ENCODE results near the gene KIF26B.

Gene KIF26B

DNA sequence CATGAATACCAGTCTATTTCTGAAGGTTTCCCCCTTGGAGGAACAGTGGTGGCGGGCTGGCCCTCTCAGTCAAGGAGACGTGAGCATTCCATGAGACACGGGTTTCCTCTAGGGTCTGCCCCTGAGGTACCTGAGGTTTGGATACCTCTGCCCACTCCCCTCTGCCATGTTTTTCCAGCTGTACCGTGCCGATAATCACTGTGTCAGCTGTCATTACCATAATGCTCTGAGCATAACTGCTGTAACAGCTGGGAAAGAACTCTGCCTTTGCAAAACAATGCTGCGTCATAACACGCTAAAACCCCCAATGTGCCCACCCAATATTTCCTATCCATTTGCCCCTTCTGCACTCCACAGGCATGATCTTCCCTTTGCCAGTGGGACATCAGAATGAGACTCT is 425.1 kb downstream of the KIF26B start:
- no peak for DNase-seq

DNA sequence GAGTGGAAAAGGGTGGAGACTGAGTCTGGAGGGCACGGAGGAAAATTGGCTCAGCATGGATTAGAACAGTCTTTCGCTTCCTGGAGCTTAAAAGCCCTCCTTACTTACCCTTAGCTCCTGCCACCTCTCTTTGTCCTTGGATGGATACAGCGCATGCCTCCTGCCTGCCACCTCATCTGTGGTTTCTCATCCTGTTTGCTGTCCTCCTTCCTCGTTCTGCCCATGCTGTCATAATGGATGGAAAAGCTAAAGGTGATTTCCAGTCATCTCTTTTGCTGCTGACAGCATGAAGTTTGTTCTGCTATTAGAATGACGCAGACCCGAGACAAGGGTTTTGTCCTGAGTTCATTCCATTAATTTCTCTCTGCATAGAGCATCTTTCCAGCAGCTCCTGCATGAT is 425.9 kb downstream of the KIF26B start:
- DNase-seq: no peak

DNA sequence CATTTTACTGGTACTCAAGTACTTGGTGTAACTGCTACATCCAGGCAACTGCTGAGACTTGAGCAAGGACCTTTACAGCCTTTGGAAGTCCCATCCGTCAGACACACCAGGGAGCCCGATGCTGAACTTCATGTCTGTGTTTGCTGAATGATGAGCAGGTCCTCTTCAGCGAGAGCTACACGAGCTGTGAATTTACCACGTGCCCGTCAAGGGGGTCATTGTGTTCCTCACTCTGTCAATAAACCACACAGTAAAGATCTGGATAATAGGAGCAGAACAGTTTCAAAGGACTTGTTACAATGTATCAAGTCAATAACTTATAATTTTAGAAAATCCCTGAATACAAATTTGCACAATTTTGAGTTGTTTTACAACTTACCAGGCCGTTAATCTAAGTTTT is 427.2 kb downstream of the KIF26B start:
- DNase-seq: no peak

DNA sequence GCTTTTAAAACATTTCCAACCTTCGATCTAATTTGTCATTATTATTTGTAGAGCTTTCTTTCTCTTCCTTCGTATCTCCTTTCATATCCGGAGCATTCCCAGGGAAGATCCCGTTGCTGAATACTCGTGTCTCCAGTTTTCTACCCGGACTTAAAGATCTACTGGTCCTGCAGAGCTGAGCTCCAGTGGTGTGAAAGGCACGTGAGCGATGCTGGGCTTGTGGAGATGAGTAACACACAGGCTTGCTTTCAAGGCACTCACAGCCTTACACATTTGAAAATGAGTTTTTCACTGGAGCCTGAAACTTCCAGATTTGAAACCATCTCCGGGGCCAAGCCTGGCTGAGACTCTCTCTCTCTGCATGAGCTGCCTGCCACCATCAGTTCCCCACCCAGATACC is 428.3 kb downstream of the KIF26B start:
- no peak for DNase-seq

DNA sequence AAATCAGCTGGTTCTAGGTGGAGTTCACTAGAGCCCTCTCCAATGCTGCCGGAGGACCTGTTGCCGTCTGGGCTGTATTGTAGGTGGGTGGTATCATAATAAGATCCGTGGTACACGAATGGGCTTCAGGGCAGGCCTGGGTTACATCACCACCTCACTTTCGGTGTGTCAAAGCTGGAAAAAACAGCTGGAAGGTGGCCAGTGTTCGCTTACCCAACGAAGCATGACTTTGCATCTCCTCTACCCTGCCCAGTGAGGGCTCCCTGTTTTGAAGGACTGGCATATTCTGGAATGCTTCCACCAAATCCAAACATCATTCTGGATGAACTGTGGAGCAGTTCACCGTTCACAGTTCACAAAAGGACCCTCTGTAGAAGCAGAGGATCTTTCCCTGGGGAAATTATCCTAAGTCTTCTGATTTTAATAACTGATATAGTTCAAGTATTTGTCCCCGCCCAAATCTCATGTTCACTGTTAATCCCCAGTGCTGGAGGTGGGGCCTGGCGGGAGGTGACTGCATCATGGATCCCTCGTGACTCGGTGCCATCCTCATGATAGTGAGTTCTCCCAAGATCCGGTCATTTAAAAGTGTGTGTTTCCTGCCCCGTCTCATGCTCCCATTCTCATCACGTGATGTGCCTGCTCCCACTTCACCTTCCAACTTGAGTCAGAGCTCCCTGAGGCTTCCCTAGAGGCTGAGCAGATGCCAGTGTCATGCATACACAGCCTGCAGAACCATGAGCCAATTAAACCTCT is 429.0 kb downstream of the KIF26B start:
- no peak for DNase-seq

DNA sequence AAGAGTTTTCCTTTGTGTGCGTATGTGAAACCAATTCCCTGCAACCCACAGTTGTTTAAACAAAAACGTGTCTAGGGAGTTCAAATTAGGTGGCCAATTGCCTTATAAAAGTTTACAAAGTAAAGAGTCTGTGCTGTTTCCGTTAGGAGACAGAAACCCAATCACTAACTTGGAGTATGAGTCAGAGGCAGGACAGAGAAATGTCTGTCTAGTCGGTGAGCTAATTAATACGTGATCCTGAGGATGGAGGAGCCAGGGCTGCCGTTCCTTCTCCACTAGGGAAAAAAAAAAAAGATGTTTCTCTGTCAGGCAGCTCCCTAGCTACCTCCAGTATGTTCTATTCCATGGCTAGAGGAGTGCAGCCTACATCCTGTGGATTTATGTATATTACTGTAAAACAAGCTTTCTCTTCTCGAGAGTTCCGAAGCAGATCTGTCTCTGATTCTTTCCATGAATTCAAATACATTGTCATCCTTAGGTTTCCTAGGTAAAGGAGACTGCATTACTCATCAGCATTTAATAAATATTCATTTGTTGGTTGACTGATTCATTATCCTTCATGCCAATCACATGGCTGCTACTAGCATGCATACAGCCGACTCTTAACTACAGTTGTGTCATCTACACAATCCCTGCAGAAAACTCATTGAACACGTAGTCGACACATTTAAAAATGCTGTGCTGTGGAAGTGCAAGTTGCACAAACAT is 430.6 kb downstream of the KIF26B start:
- no peak for DNase-seq

DNA sequence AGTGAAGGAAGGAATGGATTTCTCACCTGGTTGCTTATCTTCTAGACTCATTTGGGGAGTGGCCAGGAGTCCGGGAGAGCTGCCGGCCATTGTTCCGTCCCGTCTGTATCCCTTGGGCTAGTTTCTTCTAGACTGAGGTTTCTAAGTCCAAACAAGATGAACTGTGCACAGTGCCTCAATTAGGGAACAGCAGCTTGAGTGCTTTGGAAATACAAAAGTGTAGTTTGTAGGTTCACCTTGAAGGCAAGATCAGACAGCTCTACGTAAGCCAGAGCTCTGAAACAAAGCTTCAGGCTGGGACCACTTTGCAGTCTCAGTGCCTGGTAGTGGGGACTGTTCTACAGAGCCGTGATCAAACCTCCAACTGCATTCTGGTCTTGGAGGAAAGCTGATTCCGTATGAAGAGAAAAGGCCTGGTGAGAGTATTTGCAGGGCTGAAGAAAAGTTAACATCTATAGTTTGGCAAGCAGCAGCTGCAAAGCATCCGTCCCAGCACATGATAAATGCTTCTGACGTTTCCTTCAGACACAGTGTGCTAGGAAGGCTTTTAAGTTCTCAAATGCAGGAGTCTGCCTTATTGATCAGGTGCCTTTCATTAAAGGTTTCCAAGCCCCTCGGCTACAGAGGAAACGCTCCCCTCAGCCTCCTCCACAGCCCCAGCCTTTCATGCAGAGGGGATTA is 432.8 kb downstream of the KIF26B start:
- DNase-seq: no peak

DNA sequence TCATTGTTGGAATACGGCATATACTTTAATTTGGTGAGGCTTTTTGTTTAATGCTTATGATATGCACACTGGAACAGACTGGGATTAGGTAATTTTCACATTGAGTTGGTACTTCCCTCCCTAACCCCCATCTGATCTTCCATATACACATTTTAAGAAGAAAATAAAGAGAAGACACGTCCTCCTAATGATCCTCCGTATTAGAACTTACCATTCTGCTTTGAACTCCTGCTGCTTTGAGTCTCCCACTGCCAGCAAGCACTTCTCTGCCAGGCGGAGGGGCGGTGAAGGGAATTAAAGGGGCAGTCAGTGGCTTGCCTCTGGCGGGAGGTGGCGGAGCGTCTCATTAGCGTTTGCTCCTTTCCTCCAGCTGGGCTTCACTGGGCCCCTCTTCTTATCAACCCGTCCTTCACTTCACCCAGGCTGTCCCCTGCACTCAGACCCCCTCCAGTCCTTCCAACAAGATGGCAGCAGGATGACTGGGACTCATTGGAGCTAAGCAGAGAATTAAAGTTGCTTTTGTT is 433.4 kb downstream of the KIF26B start:
- no peak for DNase-seq

DNA sequence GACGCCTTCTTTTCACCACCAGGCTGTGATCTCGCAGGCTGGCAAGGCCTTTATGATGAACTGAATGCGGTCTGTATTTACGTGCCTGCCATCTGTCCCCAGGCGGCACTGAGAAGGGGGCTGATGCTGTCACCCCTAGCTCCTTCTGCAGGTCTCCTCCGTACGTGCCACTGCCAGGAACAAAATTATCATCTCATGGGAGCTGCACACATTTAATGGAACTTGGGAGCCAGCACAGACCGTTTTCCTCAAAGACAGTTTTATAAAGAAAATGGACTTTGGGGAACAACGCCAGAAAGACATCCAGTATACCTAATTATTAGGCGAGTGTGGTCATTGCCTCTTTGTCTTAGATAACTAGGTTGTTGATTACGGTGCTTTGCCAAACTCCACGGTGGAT is 434.5 kb downstream of the KIF26B start:
- DNase-seq: no peak

DNA sequence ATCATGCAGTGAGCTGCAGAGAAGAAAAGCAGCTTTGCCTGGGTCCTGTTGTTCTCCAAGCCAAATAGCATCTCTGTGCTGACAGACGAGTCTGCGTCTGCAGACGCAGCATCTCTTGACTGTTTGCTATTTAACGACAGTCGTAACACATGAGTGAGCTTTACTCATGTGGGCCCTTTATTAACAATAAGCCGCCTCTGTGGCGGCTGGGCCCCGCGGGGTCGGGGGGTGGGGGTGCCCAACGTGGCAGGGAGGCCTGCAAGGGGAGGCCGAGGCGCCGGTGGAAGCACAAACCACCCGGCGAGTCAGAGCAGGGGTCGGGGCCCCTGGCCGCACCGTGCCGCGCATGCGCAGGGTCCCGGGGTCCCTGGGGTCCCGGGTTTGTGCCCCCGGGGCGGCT is 435.1 kb downstream of the KIF26B start:
- DNase-seq: no peak

DNA sequence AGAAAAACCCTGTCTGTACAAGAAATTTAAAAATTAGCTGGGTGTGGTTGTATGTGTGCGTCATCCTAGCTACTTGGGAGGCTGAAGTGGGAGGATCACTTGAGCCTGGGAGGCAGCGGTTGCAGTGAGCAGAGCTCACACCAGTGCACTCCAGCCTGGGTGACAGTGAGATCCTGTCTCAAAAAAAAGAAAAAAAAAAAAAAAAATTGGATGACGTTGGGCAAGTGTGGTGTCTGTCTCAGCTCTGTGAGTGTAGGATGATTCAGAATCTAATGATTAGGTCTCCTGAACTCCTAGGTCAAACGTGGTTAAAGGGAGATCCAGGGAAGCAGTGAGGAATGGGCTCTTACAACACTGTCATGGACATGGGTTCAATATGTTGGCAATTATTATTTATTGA is 435.9 kb downstream of the KIF26B start:
- DNase-seq: no peak

DNA sequence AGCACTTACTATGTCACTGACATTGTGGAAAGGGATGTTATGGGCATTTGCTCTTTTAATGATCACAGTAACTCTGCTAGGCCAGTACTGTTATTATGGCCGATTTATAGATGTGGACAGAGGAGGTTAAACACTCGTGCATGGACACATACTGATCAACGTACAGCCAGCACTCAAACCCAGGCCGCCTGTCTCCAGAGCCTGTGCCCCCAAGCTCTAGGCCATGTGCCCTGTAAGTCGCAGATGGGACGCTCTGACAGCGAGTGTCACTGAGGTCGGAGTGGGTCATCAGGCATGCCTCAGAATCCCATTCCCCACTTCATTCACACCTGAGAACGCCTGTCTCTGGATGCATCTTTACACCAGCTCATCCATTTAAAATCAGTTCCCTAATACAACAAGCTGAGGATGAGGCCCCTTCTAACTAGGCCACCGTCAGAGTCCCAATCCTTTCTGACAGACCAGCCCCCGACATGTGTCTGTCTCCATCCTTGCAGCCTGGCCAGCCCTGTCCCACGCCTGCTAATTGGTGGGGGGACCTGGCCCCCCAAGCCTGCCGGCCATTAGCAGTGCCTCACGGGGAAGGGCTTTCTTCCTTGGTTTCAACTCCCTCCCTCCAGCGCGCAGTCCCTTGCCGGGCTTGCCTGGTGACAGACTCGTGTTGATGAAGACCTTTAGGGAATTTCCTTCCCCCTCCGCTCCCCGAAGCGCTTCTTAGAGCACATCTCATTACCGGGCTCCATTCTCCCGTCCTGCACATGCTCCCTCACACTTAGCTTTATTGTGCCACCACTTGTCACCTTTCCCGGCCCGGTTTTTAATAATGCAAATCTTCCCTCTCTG is 436.8 kb downstream of the KIF26B start:
- DNase-seq: no peak

DNA sequence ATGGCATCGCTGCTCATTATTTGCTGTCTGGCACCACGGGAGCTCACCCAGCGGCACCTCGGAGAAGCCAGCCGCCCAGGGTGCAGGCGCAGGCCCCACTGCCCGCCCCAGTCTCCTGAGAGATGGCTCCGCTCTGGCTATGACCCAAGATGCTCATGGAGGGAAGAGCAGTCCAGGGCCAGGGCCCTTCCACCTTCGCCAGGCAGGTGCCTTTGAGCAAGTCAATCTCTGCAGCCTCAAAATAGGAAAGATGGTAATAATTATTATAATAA is 437.3 kb downstream of the KIF26B start:
- no peak for DNase-seq

DNA sequence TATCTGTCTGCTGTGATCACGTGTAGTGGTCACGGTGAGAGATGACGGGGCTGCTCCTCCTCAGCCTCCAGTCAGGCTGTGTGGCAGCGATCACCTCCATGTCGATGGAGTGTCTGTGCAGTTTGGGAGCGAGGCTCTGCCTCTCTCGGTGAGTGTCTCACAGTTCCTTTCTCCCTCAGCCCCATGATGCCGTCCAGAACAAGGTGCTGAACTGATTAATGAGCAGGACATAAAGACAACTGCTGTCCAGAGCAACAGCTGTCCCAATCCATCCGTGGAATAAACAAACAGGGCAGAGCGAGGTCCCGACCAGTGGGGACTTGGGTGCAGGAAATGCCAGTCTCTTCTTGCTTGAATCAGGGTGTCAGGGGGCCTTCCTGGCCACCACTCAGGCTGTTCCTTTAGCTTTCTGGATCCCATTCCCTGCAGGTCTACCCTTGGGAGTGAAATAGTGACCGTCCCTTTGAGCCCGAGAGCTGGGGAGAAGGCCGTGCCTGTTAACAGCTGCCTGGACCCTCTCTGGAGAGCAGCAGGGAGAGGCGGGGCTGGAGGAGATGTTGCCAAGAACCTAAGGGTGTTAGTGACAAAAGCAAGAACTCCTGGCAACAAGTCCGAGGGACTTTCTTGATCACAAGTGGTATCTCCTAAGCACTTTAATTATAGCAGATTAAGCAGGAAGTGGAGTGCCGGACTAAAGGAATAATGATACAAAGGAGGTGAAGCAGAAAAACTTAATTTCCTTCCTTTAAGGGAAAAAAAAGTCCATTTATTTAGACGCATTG is 443.9 kb downstream of the KIF26B start:
- DNase-seq: no peak

DNA sequence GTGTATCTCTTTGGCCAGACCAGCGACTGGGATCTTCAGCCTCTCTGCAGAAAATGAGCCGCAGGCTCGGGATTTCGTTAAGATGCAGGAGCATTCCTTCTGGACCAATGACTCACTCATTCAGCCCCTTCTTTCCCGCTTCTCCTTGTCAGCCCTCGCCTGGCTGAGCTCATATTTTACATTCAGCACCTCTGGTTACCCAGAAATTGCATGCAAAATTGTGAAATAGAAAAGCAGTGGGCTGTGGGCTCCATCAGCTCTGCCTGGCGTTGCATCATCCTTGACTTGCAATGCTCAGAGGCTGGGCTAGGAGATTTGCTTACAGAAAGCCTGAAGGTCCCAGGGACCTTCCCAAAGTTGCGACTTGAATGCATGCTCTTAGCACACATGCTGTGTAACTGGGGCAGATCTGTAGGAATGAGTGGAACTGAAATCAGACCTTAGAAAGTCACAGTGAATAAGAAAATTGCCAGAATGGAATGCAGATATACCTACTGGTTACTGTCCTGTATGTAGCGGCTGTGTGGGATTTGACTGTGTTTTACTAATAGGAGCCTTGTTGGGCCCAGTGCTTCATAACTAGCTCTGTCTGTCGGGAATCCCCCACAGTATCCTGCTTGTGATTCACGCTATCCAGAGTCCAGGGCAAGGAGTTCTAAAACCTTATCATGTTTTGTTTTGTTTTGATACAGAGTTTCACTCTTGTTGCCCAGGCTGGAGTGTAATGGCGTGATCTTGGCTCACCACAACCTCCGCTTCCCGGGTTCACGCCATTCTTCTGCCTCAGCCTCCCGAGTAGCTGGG is 444.8 kb downstream of the KIF26B start:
- no peak for DNase-seq

DNA sequence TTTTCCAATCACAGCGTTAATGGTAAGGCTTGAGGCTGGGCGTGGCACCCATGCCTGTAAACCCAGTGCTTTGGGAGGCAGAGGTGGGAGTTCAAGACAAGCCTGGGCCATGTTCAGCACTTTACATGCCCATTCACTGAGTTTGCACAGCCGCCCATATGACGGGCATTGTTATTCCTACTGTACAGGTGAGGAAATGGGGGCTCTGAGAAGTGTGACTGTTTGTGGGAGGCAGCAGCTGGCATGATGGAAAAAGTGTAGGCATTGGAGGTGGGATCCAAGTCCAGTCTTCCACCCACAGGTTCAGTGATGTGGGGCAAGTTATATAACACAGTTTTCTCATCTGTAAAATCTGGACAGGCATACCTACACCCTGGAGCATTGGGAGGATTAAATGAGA is 445.9 kb downstream of the KIF26B start:
- no peak for DNase-seq

DNA sequence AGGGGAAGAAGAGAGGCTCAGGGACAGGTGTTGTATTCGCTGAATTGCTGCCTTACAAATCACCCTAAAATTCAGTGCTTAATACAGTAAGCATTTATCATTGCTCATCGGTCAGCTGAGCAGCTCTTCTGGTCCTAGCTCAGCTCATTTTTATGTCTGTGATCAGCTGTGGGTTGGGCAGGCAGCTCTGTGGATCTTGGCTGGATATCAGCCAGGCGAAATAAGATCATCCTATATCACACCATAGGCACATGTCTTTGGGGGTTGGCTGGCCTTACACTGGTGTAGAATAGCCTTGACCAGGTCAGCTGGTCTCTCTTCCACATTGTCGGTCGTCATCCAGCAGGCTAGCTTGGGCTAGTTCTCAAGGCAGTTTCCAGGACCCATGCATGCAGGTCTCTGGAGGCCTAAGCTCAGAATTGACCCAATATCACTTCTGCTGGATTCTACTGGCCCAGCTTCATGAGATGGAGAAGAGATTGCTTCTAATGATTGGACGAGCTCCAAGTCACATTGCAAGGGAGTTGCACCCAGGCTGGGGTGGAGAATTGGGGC is 448.6 kb downstream of the KIF26B start:
- no peak for DNase-seq

DNA sequence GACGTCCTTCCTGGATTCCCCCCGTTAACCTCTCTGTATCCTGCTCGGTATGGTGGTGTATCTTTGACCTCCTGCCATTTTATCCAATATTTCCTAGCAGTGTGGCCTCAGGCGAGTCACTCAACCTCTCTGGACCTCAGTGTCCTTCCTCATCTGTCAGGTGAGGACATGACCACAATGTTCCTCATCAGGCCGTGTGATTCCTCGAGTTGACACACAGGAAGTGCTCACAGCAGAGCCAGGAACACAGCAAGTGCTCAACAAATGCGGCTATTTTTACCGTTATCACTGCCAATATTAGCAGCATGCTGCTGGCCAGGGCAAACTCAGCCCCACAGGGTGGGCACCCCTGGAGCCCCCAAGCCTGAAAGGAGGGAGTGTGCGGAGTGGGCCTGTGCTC is 450.2 kb downstream of the KIF26B start:
- DNase-seq: no peak

DNA sequence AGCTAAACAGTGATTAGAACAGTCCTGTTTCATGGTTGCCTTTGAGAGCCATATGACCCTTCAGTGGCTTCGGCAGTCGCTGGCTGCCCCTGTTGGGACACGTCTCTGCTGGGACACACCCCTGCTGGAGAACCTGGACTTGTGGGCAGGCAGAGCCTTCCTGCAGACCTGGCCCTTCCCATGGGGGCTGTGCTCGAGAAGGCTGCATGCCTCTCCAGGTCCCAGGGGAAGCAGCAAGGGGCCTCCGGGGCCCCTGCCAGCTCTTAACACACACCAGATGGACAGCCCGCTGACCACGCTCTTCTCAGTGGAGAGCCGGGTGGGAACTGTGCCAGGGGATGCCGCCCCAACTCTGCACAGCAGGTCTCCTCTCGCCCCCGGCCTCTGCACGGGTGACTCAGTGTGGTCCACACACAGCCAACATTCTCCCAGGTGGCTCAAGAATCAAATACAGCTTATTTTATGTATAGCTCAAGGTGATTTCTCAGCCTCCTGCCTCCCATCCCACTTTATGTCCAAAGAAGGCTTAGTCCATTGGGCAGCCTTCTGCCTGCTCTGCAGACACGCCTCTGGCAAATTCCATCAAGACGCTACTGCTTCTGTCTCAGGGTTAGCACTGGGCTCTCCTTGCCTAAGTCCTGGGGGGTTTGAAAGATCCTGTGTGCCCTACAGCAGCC is 450.8 kb downstream of the KIF26B start:
- DNase-seq: no peak

DNA sequence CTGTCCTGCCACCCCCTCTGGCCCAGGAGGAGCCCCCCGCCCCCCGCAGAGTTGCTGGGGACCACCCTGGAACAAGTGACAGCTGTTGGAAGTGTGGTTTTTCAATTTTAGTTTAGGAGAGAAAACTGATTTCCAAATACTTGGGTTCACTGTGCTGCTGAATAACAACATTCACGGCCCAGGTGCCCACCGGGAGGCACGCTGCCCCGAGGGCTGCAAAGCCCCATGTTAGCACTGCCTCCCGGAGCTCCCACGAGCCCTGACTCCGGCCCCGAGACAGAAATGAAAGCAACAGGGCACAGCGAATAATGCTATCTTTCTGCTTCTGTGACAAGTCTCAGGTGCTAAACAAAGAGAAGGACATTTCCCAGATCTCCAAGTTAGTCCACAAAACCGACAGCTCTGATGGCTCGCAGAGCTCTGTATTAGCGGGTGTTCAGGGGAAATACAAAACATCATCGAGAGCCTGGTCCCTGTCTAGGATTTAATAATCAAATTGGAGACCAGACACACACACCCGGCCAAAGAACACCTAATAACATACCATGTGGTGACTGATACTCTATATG is 451.5 kb downstream of the KIF26B start:
- no peak for DNase-seq
